Caki2 (cell line): Measurements from ENCODE around the gene SYNJ1. TPM values are rescaled to one million over a fixed set of nuclear protein-coding genes. Genes with fewer than 3 reads are reported as not detected.

Source experiments
- DNase-seq: peaks from one replicate; pipeline ENCODE4 v3.0.0-alpha.2; 2015; ENCODE audit warnings: low read depth
- in situ Hi-C: cut with HindIII; loops from 2 replicates; pipeline ENCODE4 v1.10.0; 2016; ENCODE audit warnings: low sequenced_read_pairs, low pct_unique_long_range_greater_than_20kb, mixed read lengths
- total RNA-seq: library from RNA; depleted of rRNA; stranded (reverse); fragments of >200 nt; shearing (Covaris generic); gene quantifications from 2 replicates; pipeline ENCODE4 v1.2.3, GENCODE V29; 2014; ENCODE audit warnings: low replicate concordance; rRNA removed

Gene SYNJ1
- total RNA-seq, 1 experiment from 2014 or later: 1.6 TPM

DNA sequence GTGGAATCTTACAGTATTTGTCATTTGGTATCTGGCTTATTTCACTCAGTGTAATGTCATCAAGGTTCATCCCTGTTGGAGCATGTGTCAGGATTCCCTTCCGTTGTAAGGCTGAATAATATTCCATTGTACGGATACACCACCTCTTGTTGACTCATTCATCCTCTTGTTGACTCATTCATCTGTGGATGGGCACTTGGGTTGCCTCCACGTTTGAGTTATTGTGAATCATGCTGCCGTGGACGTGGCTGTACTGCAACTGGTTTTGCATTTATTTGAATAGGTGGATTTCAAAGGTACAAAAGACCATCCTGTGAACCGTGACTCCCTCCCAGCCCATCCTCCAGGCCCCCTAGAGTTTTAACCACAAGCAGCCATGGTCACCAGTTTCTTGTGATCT, 130.6 kb downstream of the SYNJ1 start:
- in situ Hi-C loops: no loop called here
- DNase-seq: peak; percentile 73

GRCh38 chr21:32595431-32595830, 132.4 kb downstream of the SYNJ1 start:
- DNase-seq: no peak
- in situ Hi-C loops: no loop called here

DNA sequence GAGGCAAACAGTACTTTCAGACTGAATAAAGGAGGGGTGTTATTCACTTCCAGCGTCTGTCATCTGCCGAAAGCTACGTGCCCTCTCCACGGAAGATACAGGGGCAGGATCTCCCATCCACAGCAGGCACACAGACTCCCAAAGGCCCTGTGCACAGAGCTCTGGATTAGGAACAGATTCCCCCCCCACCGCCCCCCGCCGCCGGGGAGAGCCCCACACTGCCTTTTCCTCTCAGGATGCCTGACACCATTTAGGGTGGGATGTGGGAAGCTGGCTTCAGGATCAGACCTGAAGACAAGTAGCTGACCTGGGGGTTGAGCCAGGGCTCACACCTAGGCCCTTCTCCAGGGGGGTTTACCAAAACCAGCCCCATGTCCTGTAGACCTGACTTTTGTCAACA, 134.1 kb downstream of the SYNJ1 start:
- in situ Hi-C loops: no loop called here
- DNase-seq: no peak

DNA sequence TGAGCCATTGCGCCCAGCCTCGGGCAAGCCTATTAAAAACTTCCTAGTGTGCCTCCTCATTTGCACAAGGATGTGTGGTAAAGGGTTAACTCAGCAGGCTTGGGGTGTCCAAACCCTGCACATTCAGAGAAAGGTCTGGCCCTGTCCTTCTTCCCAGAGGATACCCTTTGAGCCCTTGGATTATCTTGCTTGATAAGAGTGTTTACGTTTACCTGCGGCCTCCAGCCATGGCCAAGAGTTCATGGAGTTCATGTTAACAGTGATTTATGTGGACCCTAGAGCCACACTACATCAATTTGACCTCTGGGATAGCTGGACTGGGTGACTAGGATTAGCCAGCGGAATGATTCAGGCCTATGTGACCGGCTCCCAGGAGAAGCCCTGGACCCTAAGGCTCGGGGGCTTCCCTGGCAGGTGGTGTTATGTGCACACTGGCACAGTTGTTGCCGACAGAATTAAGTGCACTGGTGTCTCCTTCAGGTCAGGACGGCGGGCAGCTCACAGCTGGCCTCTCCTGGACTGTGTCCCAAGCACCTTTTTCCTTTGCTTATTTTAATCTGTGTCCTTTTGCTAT, 134.8 kb downstream of the SYNJ1 start:
- in situ Hi-C loops: no loop called here
- no peak for DNase-seq

- in situ Hi-C loops: no loop called here
- no peak for DNase-seq
Observed at GRCh38 chr21:32590130-32590529, 137.7 kb downstream of the SYNJ1 start.

- in situ Hi-C loops: no loop called here
- DNase-seq: no peak
Observed at GRCh38 chr21:32587651-32588050, 140.2 kb downstream of the SYNJ1 start.

DNA sequence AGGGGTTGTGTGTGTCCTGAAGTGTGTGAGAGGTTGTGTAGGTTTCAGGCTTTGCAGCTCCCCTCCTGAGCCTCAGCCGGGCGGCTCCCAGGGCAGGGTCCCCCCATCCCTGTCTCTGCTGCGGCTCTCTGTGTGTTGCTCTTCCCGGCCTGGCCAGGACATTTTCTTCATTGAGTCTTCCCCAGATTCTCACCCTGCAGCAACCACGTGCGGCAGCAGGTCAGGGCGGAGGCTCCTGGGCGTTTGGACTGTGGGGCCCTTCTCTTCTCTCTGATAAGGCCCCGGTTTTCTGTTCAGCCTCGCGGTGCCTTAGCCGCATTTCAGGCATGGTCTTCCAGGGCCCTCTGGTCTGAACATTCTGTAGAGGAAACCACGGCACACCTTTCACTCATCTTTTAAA, 140.7 kb downstream of the SYNJ1 start:
- in situ Hi-C loops: no loop called here

GRCh38 chr21:32585970-32586369, 141.8 kb downstream of the SYNJ1 start:
- no peak for DNase-seq
- in situ Hi-C loops: no loop called here

More for the DNA sequence above, 140.7 kb downstream of the SYNJ1 start:
- no peak for DNase-seq

DNA sequence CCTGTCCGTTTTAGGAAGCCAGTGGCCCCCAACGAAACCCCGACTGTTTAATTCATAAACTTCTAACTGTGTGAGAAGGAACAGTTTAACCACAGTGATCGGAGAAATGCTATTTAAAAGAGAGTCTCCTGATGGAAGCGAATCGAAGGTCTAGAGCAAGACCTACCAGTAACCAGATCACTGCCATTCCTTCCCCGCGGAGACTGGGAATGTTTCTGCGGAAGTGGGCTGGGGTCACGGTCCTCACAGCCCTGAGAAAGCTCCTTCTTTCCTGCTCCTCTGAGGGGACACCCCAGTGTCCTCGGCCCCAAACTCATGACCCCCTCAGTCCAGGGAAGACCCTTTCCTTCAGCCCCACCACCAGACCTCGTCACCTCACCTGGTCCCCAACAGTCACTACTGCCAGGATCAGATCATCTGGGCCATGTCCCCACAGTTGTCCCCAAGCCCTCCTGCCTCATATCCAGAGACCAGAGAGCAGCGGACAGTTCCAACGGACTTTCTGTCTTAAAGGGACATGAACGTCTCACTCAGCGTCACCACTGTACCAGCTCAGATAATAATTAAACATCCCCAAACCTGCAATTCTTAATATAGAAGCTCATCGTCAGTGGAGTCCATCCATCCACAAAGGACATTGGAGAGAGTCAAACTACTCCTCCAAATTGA, 142.6 kb downstream of the SYNJ1 start, which contains the start of gene TCP10L:
TSS of gene TCP10L (minus strand) at position 482 of the 669 bp plus-strand sequence. CDS start 1,219 bp downstream, outside the sequence.
- DNase-seq: no peak
- in situ Hi-C loops: no loop called here

DNA sequence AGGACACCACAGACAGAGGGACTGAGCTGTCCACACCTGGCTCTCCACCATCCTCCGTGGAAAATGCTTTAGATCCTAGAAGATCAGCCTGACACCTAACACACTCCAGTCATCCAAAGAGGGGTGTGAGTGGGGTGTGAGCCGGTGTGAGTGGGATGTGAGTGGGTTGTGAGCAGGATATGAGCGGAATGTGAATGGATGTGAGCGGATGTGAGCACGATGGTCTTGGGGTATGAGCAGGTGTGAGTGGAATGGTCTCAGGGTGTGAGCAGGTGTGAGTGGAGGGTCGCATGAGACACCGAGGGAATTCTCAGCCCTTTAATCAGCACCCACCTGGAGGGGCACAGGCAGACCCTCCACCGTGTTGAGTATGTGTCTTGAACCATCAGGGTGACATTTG, 143.3 kb downstream of the SYNJ1 start:
- in situ Hi-C loops: no loop called here
- no peak for DNase-seq

- in situ Hi-C loops: no loop called here
- DNase-seq: no peak
Observed at GRCh38 chr21:32581732-32582131, 146.1 kb downstream of the SYNJ1 start.

DNA sequence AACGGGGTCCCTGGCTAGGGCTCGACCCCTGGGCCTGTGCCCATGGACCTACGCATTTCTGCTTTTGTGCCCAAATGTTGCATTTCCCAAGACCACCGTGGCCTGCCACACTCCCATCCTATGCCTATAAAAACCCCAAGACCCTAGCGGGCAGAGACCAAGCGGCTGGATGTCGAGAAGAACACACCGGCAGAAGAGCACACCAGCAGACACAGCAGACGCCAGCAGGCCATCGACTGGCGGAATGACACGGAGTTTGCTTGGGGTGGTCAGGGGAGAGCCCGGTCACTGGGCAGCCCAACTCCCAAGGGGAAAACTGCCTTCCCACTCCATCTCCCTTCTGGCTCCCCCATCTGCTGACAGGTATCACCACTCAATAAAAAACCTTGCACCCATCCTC, 146.9 kb downstream of the SYNJ1 start:
- DNase-seq: no peak
- in situ Hi-C loops: no loop called here

Other genes starting within 250 kb of the SYNJ1 start
- gene TCP10L, start 142.5 kb downstream of the SYNJ1 start, total RNA-seq: 2.9 TPM in 1 of 2 replicates, not detected in the other
- 51.9 and 78.0 TPM in 2 replicates for gene CFAP298, start 115.6 kb downstream of the SYNJ1 start, total RNA-seq
- 9.6 and 14.7 TPM in 2 replicates for gene PAXBP1, start 43.7 kb upstream of the SYNJ1 start, total RNA-seq